ENCODE data around the gene GATA1. TPM values are rescaled to one million over a fixed set of nuclear protein-coding genes. Genes with fewer than 3 reads are reported as not detected.
A peak's percentile ranks its signal among the peaks of the same experiment; 100 is the strongest.

GATA1 gene
- polyA plus RNA-seq, 1 of the 3 experiments (the other 2 are of a cell fraction) = not detected

DNA sequence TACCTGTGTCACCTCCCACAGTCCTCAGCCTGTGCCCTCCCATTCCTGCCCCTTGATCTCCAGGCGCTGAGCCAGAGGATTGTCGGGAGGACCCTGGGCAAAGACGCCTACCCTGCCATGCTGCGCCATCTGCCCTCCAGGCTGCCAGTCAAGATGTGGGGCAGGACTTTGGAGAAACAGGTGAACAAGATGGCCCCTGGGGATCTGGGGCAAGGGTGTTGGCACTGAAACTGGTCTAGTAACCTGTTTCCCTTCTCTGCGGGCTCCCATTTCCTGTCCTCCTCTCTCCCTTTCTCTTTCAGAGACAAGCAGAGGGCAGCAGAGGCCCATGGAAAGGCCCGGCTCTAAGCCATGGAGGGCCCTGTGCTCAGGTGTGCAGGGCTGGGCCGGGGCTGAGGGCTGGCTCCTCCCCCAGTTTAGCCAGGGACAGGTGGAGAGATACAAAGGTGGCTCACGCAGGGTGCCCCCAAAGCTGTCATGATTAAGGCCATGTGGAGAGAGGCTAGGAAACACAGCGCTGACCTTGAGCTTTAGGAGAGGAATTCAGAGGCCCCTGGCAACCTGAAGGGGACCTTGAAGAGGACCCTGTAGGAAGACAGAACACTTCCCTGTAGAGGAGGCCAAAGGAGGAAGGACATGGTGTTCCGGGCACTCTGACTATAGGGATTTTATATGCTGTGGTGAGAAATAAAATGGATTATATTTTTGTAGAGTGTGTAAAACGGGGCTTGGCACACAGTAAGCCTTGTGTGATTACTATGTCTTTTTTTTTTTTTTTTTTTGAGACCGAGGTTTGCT, 24.5 kb upstream of the GATA1 start, which contains the start of gene GLOD5:
Gene GLOD5, plus strand, starts transcription at position 74 of the 798 bp plus-strand sequence. Its CDS starts 44 bp downstream, at position 118.
- no peaks in the 10 kb centered on the region for H3K9me2 ChIP-seq
- no peaks in the 10 kb centered on the region for H3K4me1 ChIP-seq (ENCODE audit: control insufficient read depth in 1 of 2, insufficient read depth in 2 of 2, low read depth in 1 of 2, low read length in 1 of 2)
- ChIA-PET POLR2A (no interaction called here), CTCF (interaction anchor here (1.2 kb wide), 1 partner anchor 11 kb away, joined by 3 read pairs; no protein-coding TSS in a partner anchor)
- H3K9me3 ChIP-seq = no peaks in the 10 kb centered on the region
- H2AFZ ChIP-seq (ENCODE audit: low read depth) = no peak within 1 kb of the TSS
- WGBS (ENCODE audit: low lambda C conversion rate) = 33% methylated on average over 10 of the region's 12 CpGs
- H3K27me3 ChIP-seq (ENCODE audit: insufficient read depth) = peaks cover 14% of the 10 kb centered on the region
- no peaks in the 10 kb centered on the region for H4K20me1 ChIP-seq (ENCODE audit: insufficient read depth)
- H3K79me2 ChIP-seq (ENCODE audit: insufficient read depth) = no peaks in the 10 kb centered on the region
- no peak within 1 kb of the TSS for H3K4me3 ChIP-seq (ENCODE audit: low read depth in 2 of 2, low read length in 1 of 2)
- no peaks in the 10 kb centered on the region for H3K36me3 ChIP-seq (replicated peaks in 1 of 2; ENCODE audit: control insufficient read depth in 1 of 2, insufficient read depth in 2 of 2, low read length in 1 of 2)
- no peaks in the 10 kb centered on the region for H3F3A ChIP-seq (replicated peaks; ENCODE audit: insufficient read depth)
- no peak within 1 kb of the TSS for H3K9ac ChIP-seq
- peak; percentile 27 for DNase-seq
- no peak within 1 kb of the TSS for H3K4me2 ChIP-seq
- TF ChIP-seq, protein P1, sequence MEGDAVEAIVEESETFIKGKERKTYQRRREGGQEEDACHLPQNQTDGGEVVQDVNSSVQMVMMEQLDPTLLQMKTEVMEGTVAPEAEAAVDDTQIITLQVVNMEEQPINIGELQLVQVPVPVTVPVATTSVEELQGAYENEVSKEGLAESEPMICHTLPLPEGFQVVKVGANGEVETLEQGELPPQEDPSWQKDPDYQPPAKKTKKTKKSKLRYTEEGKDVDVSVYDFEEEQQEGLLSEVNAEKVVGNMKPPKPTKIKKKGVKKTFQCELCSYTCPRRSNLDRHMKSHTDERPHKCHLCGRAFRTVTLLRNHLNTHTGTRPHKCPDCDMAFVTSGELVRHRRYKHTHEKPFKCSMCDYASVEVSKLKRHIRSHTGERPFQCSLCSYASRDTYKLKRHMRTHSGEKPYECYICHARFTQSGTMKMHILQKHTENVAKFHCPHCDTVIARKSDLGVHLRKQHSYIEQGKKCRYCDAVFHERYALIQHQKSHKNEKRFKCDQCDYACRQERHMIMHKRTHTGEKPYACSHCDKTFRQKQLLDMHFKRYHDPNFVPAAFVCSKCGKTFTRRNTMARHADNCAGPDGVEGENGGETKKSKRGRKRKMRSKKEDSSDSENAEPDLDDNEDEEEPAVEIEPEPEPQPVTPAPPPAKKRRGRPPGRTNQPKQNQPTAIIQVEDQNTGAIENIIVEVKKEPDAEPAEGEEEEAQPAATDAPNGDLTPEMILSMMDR (IDR thresholded peaks at IDR 0.05) = peak; percentile 30
- TF ChIP-seq GATA2 (CRISPR knock-in tag; IDR thresholded peaks at IDR 0.05) (no peak), SMC3 (IDR thresholded peaks at IDR 0.05; ENCODE audit: low read depth, low read length) (peak; percentile 10; the same call in 1 of the 2 replicates), RAD21 (IDR thresholded peaks at IDR 0.05; ENCODE audit: low read length) (peak; percentile 52)
- H3K27ac ChIP-seq (ENCODE audit: low read depth in 2 of 2, low read length in 1 of 2) = no peak within 1 kb of the TSS

DNA sequence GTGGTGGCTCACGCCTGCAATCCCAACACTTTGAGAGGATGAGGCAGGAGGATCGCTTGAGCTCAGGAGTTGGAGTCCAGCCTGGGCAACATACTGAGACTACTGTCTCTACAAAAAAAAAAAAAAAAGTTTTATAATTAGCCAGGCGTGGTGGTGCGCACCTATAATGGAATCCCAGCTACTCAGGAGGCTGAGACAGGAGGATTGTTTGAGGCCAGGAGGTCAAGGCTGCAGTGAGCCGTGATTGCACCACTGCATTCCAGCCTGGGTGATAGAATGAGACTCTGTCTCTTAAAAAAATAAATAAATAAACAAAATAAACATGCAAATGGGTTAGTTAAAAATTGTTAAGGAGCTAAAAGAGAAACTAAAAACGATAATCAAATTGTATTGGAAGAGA, 17.2 kb upstream of the GATA1 start:
- Histone ChIP-seq H3K9me3 (no peaks in the 10 kb centered on the region), H3K9me2 (no peaks in the 10 kb centered on the region), H3K4me3 (ENCODE audit: low read depth in 2 of 2, low read length in 1 of 2) (no peak overlapping the region), H3K27ac (ENCODE audit: low read depth in 2 of 2, low read length in 1 of 2) (no peak overlapping the region), H3K27me3 (ENCODE audit: insufficient read depth) (peaks cover 40% of the 10 kb centered on the region; the same call in 1 of the 2 replicates), H4K20me1 (ENCODE audit: insufficient read depth) (no peaks in the 10 kb centered on the region), H3K9ac (no peak overlapping the region), H3K36me3 (replicated peaks in 1 of 2; ENCODE audit: control insufficient read depth in 1 of 2, insufficient read depth in 2 of 2, low read length in 1 of 2) (no peaks in the 10 kb centered on the region), H2AFZ (ENCODE audit: low read depth) (no peak overlapping the region), H3K79me2 (ENCODE audit: insufficient read depth) (no peaks in the 10 kb centered on the region), H3F3A (replicated peaks; ENCODE audit: insufficient read depth) (no peaks in the 10 kb centered on the region), H3K4me2 (no peak overlapping the region), H3K4me1 (ENCODE audit: control insufficient read depth in 1 of 2, insufficient read depth in 2 of 2, low read depth in 1 of 2, low read length in 1 of 2) (no peaks in the 10 kb centered on the region)
- ChIA-PET POLR2A (no interaction called here), CTCF (no interaction called here)
- DNase-seq = no peak
- 28% methylated on average over 6 of the region's 6 CpGs for WGBS (ENCODE audit: low lambda C conversion rate)
- TF ChIP-seq FOXJ3 (CRISPR knock-in tag; IDR thresholded peaks at IDR 0.05) (no peak), NFIC (IDR thresholded peaks at IDR 0.05; ENCODE audit: borderline replicate concordance) (no peak), FOXM1 (IDR thresholded peaks at IDR 0.05; ENCODE audit: low read depth) (no peak), TEAD4 (IDR thresholded peaks at IDR 0.05; ENCODE audit: borderline replicate concordance, insufficient read depth) (no peak), SIN3A (IDR thresholded peaks at IDR 0.05; ENCODE audit: borderline replicate concordance, low read depth, low read length) (no peak), TCF12 (IDR thresholded peaks at IDR 0.05) (no peak), EP300 (IDR thresholded peaks at IDR 0.05; ENCODE audit: borderline replicate concordance in 1 of 2, low read depth in 1 of 2, low read length in 1 of 2) (no peak), MXI1 (IDR thresholded peaks at IDR 0.05; ENCODE audit: low read depth, low read length) (no peak), RFX5 (IDR thresholded peaks at IDR 0.05; ENCODE audit: low read length) (no peak), RXRA (IDR thresholded peaks at IDR 0.05; ENCODE audit: borderline replicate concordance, low read depth) (no peak), EZH2phosphoT487 (IDR thresholded peaks at IDR 0.05; ENCODE audit: borderline replicate concordance, low read depth) (no peak), YY1 (IDR thresholded peaks at IDR 0.05; ENCODE audit: low read depth) (no peak), NRF1 (IDR thresholded peaks at IDR 0.05; ENCODE audit: low read depth, low read length) (no peak)
- TF ChIP-seq, protein P2, sequence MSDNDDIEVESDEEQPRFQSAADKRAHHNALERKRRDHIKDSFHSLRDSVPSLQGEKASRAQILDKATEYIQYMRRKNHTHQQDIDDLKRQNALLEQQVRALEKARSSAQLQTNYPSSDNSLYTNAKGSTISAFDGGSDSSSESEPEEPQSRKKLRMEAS (IDR thresholded peaks at IDR 0.05; ENCODE audit: low read depth) = no peak
- TF ChIP-seq, protein P3, sequence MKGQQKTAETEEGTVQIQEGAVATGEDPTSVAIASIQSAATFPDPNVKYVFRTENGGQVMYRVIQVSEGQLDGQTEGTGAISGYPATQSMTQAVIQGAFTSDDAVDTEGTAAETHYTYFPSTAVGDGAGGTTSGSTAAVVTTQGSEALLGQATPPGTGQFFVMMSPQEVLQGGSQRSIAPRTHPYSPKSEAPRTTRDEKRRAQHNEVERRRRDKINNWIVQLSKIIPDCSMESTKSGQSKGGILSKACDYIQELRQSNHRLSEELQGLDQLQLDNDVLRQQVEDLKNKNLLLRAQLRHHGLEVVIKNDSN (IDR thresholded peaks at IDR 0.05; ENCODE audit: borderline replicate concordance, low read depth) = no peak
- TF ChIP-seq, protein P4, sequence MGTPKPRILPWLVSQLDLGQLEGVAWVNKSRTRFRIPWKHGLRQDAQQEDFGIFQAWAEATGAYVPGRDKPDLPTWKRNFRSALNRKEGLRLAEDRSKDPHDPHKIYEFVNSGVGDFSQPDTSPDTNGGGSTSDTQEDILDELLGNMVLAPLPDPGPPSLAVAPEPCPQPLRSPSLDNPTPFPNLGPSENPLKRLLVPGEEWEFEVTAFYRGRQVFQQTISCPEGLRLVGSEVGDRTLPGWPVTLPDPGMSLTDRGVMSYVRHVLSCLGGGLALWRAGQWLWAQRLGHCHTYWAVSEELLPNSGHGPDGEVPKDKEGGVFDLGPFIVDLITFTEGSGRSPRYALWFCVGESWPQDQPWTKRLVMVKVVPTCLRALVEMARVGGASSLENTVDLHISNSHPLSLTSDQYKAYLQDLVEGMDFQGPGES (IDR thresholded peaks at IDR 0.05; ENCODE audit: low read depth, low read length) = no peak
